Parathyroid adenoma (tissue), 2 donors: Measurements from ENCODE around the gene JMJD6.
"Not testable (repeated sequence)": the region's sequence is repeated elsewhere in the genome, so short reads cannot be mapped to it uniquely, and the experiment has no call there.

Source experiments
- H2AFZ ChIP-seq: fragments of 300-600 bp; sonication (generic); one replicate; pipeline ENCODE4 v1.7.0; 2017; ENCODE audit warnings: antibody characterized with exemption, mild to moderate bottlenecking
- H3K27ac ChIP-seq: fragments of 300-600 bp; sonication (generic); one replicate; pipeline ENCODE4 v1.7.0; 2017
- H3K27me3 ChIP-seq: fragments of 300-600 bp; sonication (generic); one replicate; pipeline ENCODE4 v1.7.0; 2017; ENCODE audit warnings: low read length; ENCODE audit not compliant: control insufficient read depth, insufficient read depth
- H3K36me3 ChIP-seq: fragments of 300-600 bp; sonication (generic); one replicate; pipeline ENCODE4 v1.7.0; 2017; ENCODE audit warnings: low read length; ENCODE audit not compliant: control insufficient read depth, insufficient read depth
- H3K4me1 ChIP-seq: fragments of 300-600 bp; sonication (generic); one replicate; pipeline ENCODE4 v1.7.0; 2017; ENCODE audit warnings: control low read depth
- H3K4me2 ChIP-seq: fragments of 300-600 bp; sonication (generic); one replicate; pipeline ENCODE4 v1.7.0; 2017; ENCODE audit warnings: low read length
- H3K4me3 ChIP-seq: fragments of 300-600 bp; sonication (generic); one replicate; pipeline ENCODE4 v1.7.0; 2017; ENCODE audit warnings: low read depth, low read length
- H3K79me2 ChIP-seq: fragments of 300-600 bp; sonication (generic); one replicate; pipeline ENCODE4 v1.7.0; 2017; ENCODE audit warnings: control low read depth
- H3K9ac ChIP-seq: fragments of 300-600 bp; sonication (generic); one replicate; pipeline ENCODE4 v1.7.0; 2017; ENCODE audit warnings: mild to moderate bottlenecking
- H3K9me3 ChIP-seq: fragments of 300-600 bp; sonication (generic); one replicate; pipeline ENCODE4 v1.7.0; 2017; ENCODE audit warnings: low read length; ENCODE audit not compliant: control insufficient read depth
- TF ChIP-seq, protein P1 (sequence below): fragments of 300-600 bp; sonication (generic); IDR thresholded peaks from one replicate; pipeline ENCODE4 v1.7.0; 2017; ENCODE audit warnings: antibody characterized with exemption, mild to moderate bottlenecking
- donor health status: primary hyperparathyroidism.

JMJD6 gene

DNA sequence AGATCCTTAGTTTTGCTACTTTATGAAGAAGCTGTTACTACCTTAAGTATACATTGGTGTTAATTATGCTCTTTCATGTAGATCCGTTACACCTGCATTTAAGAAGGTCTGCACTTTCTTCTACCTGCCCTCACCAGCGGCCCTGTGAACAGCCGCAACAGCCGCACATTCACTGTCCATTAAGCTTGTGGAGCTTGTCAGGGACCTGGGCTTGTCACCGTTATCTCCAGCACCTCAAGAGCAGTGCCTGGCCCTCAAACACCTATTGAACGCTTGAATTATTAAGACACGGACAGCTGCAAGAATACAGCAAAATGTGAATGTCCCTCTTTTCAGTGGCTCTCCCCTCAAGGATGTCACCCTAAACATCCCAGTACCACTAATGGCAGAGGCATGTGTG, 12.6 kb downstream of the JMJD6 start:
- no peaks in the 10 kb centered on the region for H3K36me3 ChIP-seq

DNA sequence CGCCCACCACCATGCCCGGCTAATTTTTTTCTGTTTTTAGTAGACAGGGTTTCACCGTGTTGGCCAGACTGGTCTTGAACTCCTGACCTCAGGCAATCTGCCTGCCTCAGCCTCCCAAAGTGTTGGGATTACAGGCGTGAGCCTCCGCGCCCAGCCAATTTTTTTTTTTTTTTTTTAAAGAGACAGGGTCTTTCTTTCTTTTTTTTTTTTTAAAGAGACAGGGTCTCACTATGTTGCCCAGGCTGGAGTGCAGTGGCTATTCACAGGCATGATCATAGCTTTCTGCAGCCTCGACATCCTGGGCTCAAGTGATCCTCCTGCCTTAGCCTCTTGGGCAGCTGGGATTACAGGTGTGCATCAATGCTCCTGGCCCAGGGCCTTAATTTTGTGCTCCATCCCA, 14.1 kb downstream of the JMJD6 start:
- H3K4me3 ChIP-seq, H3K4me2 ChIP-seq, H2AFZ ChIP-seq, H3K9me3 ChIP-seq, H3K27me3 ChIP-seq, H3K27ac ChIP-seq, H3K36me3 ChIP-seq, H3K9ac ChIP-seq: not testable (repeated sequence)
- Histone ChIP-seq H3K4me1 (peaks cover 12% of the 10 kb centered on the region), H3K79me2 (peaks cover 25% of the 10 kb centered on the region)

More for the DNA sequence above, 12.6 kb downstream of the JMJD6 start:
- Histone ChIP-seq H3K4me3 (no peak overlapping the region), H3K9me3 (no peaks in the 10 kb centered on the region), H2AFZ (no peak overlapping the region), H3K9ac (no peak overlapping the region), H3K79me2 (peaks cover 12% of the 10 kb centered on the region), H3K27me3 (no peaks in the 10 kb centered on the region), H3K4me1 (peaks cover 9% of the 10 kb centered on the region), H3K27ac (no peak overlapping the region), H3K4me2 (no peak overlapping the region)
- TF ChIP-seq, protein P1, sequence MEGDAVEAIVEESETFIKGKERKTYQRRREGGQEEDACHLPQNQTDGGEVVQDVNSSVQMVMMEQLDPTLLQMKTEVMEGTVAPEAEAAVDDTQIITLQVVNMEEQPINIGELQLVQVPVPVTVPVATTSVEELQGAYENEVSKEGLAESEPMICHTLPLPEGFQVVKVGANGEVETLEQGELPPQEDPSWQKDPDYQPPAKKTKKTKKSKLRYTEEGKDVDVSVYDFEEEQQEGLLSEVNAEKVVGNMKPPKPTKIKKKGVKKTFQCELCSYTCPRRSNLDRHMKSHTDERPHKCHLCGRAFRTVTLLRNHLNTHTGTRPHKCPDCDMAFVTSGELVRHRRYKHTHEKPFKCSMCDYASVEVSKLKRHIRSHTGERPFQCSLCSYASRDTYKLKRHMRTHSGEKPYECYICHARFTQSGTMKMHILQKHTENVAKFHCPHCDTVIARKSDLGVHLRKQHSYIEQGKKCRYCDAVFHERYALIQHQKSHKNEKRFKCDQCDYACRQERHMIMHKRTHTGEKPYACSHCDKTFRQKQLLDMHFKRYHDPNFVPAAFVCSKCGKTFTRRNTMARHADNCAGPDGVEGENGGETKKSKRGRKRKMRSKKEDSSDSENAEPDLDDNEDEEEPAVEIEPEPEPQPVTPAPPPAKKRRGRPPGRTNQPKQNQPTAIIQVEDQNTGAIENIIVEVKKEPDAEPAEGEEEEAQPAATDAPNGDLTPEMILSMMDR, result no peak

DNA sequence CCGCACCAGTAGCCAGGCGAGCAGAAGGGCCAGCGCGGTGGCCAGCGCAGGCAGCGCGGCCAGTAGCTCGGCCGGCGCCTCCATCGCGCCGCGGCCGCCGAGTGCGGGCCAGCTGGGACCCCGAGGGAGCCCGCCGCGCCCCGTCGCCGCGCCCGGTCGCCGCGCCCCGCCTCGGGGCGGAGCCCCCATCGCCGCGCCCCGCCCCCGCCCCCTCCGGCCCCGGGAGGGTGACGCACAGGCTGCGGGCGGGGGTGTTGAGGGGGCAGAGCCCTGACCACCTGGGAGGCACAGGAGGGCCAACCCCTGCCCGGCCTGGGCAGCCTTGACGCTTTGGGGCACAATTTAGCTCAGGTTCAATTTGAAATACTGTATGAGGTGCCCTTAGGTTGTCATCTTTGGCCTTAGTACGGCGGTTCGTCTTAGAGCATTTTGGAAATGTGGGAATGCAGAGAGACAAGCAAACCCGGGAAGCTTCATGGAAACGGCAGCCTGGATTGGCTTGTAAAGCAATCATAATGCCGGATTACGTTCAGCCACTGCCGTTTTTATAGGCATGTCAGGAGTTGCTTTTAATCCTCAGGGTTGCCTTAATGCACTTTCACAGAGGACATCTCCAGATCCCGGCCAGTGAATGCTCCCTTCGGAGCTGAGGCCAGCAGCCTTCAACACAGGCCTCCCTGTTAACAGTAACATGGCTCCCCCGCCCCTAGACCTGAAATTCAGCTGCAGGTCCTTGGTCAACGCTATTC, 15.4 kb downstream of the JMJD6 start, which contains the start of gene MXRA7:
TSS of gene MXRA7 (minus strand) at position 103 of the 749 bp plus-strand sequence. CDS start at position 84, 19 bp downstream.
- Histone ChIP-seq H3K4me2 (peak within 1 kb of the TSS; percentile 86), H3K9ac (peak within 1 kb of the TSS; percentile 31), H2AFZ (peak within 1 kb of the TSS; percentile 75), H3K4me3 (peak within 1 kb of the TSS; percentile 51), H3K27me3 (no peaks in the 10 kb centered on the region), H3K9me3 (no peaks in the 10 kb centered on the region), H3K4me1 (peaks cover 12% of the 10 kb centered on the region), H3K79me2 (peaks cover 29% of the 10 kb centered on the region), H3K36me3 (no peaks in the 10 kb centered on the region), H3K27ac (peak within 1 kb of the TSS; percentile 69)
- TF ChIP-seq, protein P1, result no peak

DNA sequence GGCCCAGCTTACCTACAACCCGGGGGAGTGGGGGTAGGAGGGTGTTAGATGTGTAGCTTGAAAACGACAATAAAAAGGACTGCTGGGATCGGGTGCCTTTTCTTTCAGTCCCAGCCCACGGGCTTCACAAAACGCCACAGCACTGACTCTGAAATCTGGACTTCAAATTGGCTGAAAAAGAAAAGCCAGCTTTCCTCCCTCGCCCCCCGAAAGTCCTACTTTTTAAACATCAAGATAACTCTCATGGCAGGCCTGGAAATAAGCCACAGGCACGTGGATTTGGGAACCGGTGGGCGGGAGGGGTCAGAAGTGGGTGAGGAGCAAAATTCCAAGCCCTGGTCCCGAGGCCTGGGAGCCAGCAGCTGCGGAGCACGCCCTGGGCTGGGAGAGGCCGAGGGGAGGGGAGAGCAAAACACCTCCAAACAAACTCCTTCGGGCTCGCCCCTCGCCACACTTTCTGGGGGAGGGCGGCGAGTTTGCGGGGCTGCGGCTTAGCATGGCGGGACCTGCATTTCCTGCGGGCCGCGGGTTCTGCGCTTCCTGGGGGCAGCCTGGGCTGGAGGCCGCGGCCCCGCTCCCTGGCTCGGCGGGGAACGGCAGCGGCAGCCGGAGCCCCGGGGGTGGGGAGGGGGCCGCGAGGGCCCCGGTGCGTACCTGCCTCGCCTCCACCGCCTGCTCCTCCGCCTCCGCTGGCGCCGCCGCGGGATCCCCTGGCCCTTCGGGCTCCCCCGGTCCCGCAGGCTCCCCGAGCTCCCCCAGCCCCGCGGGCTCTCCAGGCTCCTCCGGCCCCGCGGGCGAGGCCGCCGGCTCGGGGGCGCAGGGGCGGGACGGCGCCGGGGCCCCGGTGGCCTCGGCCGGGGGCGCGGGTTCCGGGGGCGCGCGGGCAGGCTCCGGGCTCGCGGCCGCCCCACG, 16.2 kb downstream of the JMJD6 start:
- Histone ChIP-seq H3K9ac (peak overlapping the region; percentile 31), H3K27ac (peak overlapping the region; percentile 69), H3K79me2 (peaks cover 33% of the 10 kb centered on the region), H3K4me3 (peak overlapping the region; percentile 49), H2AFZ (peak overlapping the region; percentile 75), H3K4me1 (peaks cover 12% of the 10 kb centered on the region), H3K4me2 (peak overlapping the region; percentile 86)
- not testable (repeated sequence) for H3K27me3 ChIP-seq, H3K36me3 ChIP-seq, H3K9me3 ChIP-seq

DNA sequence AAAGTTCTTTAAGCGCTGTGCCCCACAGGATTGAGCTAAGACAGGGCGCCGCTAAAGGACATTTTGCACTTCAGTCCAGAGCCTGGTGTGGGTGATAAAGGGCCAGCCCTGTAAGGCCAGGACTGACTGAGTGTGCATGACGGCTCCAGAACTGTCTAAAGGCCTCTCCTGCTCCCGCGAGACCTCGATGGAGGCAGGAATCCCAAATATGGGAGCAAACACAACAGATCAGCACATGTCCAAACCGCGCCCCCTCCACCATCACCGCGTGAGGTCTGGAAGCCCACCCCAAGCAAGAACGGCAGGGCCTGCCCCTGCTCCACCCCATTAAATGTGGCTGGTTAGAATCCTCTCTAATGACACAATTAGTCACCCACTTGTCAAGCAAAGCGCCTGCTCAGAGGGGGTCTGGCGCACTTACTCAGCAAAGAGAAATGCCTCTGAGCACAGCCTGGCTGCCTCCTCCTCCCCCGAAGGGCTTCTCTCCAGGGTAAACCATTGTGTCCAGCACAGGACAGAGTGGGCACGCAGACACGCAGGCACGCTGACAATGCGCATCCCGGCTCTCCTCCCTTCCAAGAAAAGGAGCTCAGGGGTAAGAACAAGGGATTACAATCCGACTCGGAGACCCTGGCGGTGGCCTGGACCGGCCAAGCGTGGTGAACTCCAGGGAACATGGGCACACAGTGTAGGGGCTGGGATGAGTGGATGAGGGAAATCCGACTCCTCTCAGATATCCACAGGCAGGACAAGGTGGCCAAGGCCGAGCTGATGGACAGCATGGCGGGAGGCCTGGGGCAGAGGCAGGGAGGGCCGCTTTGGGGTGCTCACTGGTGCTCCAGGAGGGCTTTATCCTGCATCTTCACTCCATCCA, 17.1 kb downstream of the JMJD6 start:
- Histone ChIP-seq H3K9ac (no peak overlapping the region), H2AFZ (no peak overlapping the region), H3K27me3 (no peaks in the 10 kb centered on the region), H3K79me2 (peaks cover 31% of the 10 kb centered on the region), H3K36me3 (no peaks in the 10 kb centered on the region), H3K4me1 (peaks cover 12% of the 10 kb centered on the region), H3K9me3 (no peaks in the 10 kb centered on the region), H3K4me3 (peak overlapping the region; percentile 49), H3K27ac (peak overlapping the region; percentile 69), H3K4me2 (peak overlapping the region; percentile 86)
- TF ChIP-seq, protein P1, result no peak
